Endothelial cell of umbilical vein (primary cell): ENCODE data around the gene MRPS34. TPM values are rescaled to one million over a fixed set of nuclear protein-coding genes. Genes with fewer than 3 reads are reported as not detected.

Source experiments
- BruUV-seq: library from RNA; stranded (reverse); fragments of 400-500 nt; replicated peaks from 2 replicates; lab custom pipeline; 2021; lab: Mats Ljungman, UMichigan
- CTCF ChIA-PET: fragments of 300-600, 350-600 bp; sonication (Branson Sonifier 250); formaldehyde crosslinking; loops from one replicate; lab custom pipeline; 2021; ENCODE audit warnings: antibody characterized with exemption, inconsistent platforms; lab: Charles Lee
- POLR2A ChIA-PET: fragments of 300-600, 350-600 bp; sonication (Branson Sonifier 250); formaldehyde crosslinking; loops from one replicate; lab custom pipeline; 2021; ENCODE audit warnings: antibody characterized with exemption, inconsistent platforms; lab: Charles Lee
- DNase-seq: peaks from one replicate; pipeline ENCODE4 v3.0.0-alpha.2; 2011; ENCODE audit warnings: low read depth, low spot score
- FAIRE-seq: peaks from 2 replicates; lab custom pipeline; 2011; peaks lifted over from hg19 to GRCh38; lab: Jason Lieb, UNC
- H2AFZ ChIP-seq: 2 replicates; pipeline ENCODE4 v1.6.0; 2012; ENCODE audit warnings: low read depth, low read length, control low read depth, inconsistent platforms
- H3K27ac ChIP-seq: 2 replicates; pipeline ENCODE4 v1.5.1; 2011; ENCODE audit warnings: low read depth, mild to moderate bottlenecking, control low read depth, low read length, moderate library complexity; ENCODE audit not compliant: insufficient read depth
- H3K27me3 ChIP-seq, 2 experiments: 2 replicates each; pipeline versions ENCODE4 v1.6.0 to v1.6.1; 2011; ENCODE audit warnings: low read length in 2 of 2, mixed read lengths in 1 of 2; ENCODE audit not compliant: control insufficient read depth in 2 of 2, insufficient read depth in 2 of 2
- H3K36me3 ChIP-seq, 2 experiments: 2 replicates in 1 of 2; 3 replicates in 1 of 2; pipeline ENCODE4 v1.5.1; 2011; ENCODE audit warnings: low read length in 2 of 2, mild to moderate bottlenecking in 1 of 2, moderate library complexity in 1 of 2; ENCODE audit not compliant: control insufficient read depth in 2 of 2, insufficient read depth in 2 of 2; ENCODE audit errors: extremely low read depth in 1 of 2
- H3K4me1 ChIP-seq: 3 replicates; pipeline ENCODE4 v1.5.1; 2011; ENCODE audit warnings: mild to moderate bottlenecking, low read length; ENCODE audit not compliant: control insufficient read depth, insufficient read depth; ENCODE audit errors: extremely low read depth
- H3K4me2 ChIP-seq: 2 replicates; pipeline ENCODE4 v1.6.1; 2011; ENCODE audit warnings: low read length, control low read depth, mixed read lengths; ENCODE audit not compliant: insufficient read depth
- H3K4me3 ChIP-seq, 3 experiments: fragments of 200-600 bp in 1 of 3; sonication (generic), shearing (Covaris generic) in 1 of 3; replicated peaks in 1 of 3; 2 replicates each; pipeline ENCODE4 v1.5.1; 2011 to 2016; ENCODE audit warnings: control low read depth in 3 of 3, low read length in 3 of 3, mild to moderate bottlenecking in 2 of 3, inconsistent platforms in 1 of 3, low read depth in 1 of 3, moderate library complexity in 1 of 3; ENCODE audit not compliant: insufficient read depth in 1 of 3
- H3K79me2 ChIP-seq: 2 replicates; pipeline ENCODE4 v1.6.0; 2012; ENCODE audit warnings: low read length, inconsistent platforms; ENCODE audit not compliant: control insufficient read depth, insufficient read depth
- H3K9ac ChIP-seq: replicated peaks from 2 replicates; pipeline ENCODE3; 2011; ENCODE audit warnings: low read length, control low read depth; ENCODE audit not compliant: insufficient read depth; ENCODE audit errors: extremely low read depth
- H3K9me1 ChIP-seq: replicated peaks from 3 replicates; pipeline ENCODE4 v1.6.0; 2011; ENCODE audit warnings: mild to moderate bottlenecking, low read length; ENCODE audit not compliant: control insufficient read depth, insufficient read depth; ENCODE audit errors: extremely low read depth
- H3K9me3 ChIP-seq: replicated peaks from 2 replicates; pipeline ENCODE4 v1.5.1; 2012; ENCODE audit warnings: low read length, inconsistent platforms; ENCODE audit not compliant: control insufficient read depth, insufficient read depth
- H4K20me1 ChIP-seq: replicated peaks from 2 replicates; pipeline ENCODE3; 2011; ENCODE audit warnings: mild to moderate bottlenecking, low read length; ENCODE audit not compliant: control insufficient read depth, insufficient read depth; ENCODE audit errors: extremely low read depth
- CTCF ChIP-seq, 2 donors: IDR thresholded peaks; 1 replicate in 1 of 2; 2 replicates in 1 of 2; pipeline ENCODE4 v1.5.1; 2011; ENCODE audit warnings: low read length in 2 of 2, mild to moderate bottlenecking in 2 of 2, moderate library complexity in 2 of 2, control low read depth in 1 of 2, inconsistent platforms in 1 of 2, low read depth in 1 of 2; ENCODE audit not compliant: insufficient read depth in 1 of 2; ENCODE audit errors: extremely low read depth in 1 of 2
- EZH2 ChIP-seq: IDR thresholded peaks from 2 replicates; pipeline ENCODE4 v1.6.1; 2012; ENCODE audit warnings: borderline replicate concordance, low read depth, mild to moderate bottlenecking, moderate library complexity, low read length, inconsistent platforms; ENCODE audit not compliant: severe bottlenecking
- FOS ChIP-seq: IDR thresholded peaks from 2 replicates; pipeline ENCODE4 v1.6.1; 2011; ENCODE audit warnings: mild to moderate bottlenecking, low read length, moderate library complexity, borderline replicate concordance; ENCODE audit not compliant: insufficient read depth
- GATA2 ChIP-seq: IDR thresholded peaks from 2 replicates; pipeline ENCODE4 v1.7.0; 2011; ENCODE audit warnings: low read depth, mild to moderate bottlenecking, moderate library complexity, mixed read lengths, low read length; ENCODE audit not compliant: insufficient read length, insufficient read depth
- JUN ChIP-seq: IDR thresholded peaks from 2 replicates; pipeline ENCODE4 v1.6.1; 2011; ENCODE audit warnings: borderline replicate concordance, low read depth; ENCODE audit not compliant: insufficient read length, insufficient read depth
- MAX ChIP-seq: IDR thresholded peaks from 2 replicates; pipeline ENCODE4 v1.6.1; 2011; ENCODE audit not compliant: insufficient read depth, insufficient read length
- MYC ChIP-seq: IDR thresholded peaks from one replicate; pipeline ENCODE4 v1.6.1; 2011; ENCODE audit warnings: mild to moderate bottlenecking, low read depth, low read length
- POLR2A ChIP-seq: IDR thresholded peaks from 2 replicates; pipeline ENCODE4 v1.6.1; 2012; ENCODE audit warnings: low read depth, mild to moderate bottlenecking, control low read depth, low read length
- POLR2AphosphoS5 ChIP-seq: IDR thresholded peaks from 2 replicates; pipeline ENCODE4 v1.6.1; 2012; ENCODE audit warnings: low read depth, mild to moderate bottlenecking, control low read depth, low read length, moderate library complexity; ENCODE audit not compliant: insufficient read depth
- dilution Hi-C: fragments of 300-500 bp; cut with MboI; formaldehyde crosslinking; loops from one replicate; pipeline ENCODE4 v1.15.0; 2019; ENCODE audit warnings: low sequenced_read_pairs; ENCODE audit not compliant: extremely low pct_ligation_motif_present
- intact Hi-C: fragments of 100-400 bp; cut with micrococcal nuclease; formaldehyde crosslinking; loops from one replicate; pipeline ENCODE4 v1.10.0; 2022
- polyA plus RNA-seq, 4 experiments: library from polyadenylated mRNA; depleted of rRNA in 3 of 4; stranded (reverse) in 3 of 4; unstranded in 1 of 4; fragments of >200 nt; gene quantifications; 2 replicates each; pipeline versions ENCODE4 v1.2.1 to v1.2.3, GENCODE V29; 2011 to 2012; ENCODE audit warnings: missing spikeins in 1 of 4
- total RNA-seq: library from RNA; stranded (reverse); gene quantifications from 2 replicates; pipeline ENCODE4 v1.2.3, GENCODE V29; 2021

MRPS34 gene
- total and polyA plus RNA-seq, 2 donors (not counting 3 experiments of a cell fraction or from before 2014, with no cell fraction given) = 82.1 to 102 TPM

- POLR2A ChIA-PET = no interaction called here
Observed at GRCh38 chr16:1775846-1776671, 3.1 kb upstream of the MRPS34 start.

More at GRCh38 chr16:1775846-1776671, 3.1 kb upstream of the MRPS34 start:
- BruUV-seq = no TSS peak
- DNase-seq (no peak), FAIRE-seq (no peak)
- H3K36me3 ChIP-seq = peaks cover 0 to 44% of the 10 kb centered on the region in 2 experiments
- CTCF ChIA-PET = no interaction called here
- no peak overlapping the region for H2AFZ ChIP-seq
- intact Hi-C loops = no loop called here
- TF ChIP-seq MAX = no peak
- TF ChIP-seq FOS = no peak
- TF ChIP-seq POLR2A = no peak
- no peak for TF ChIP-seq EZH2
- no peak for TF ChIP-seq JUN
- TF ChIP-seq MYC = no peak
- no peak for TF ChIP-seq GATA2
- no peak for TF ChIP-seq POLR2AphosphoS5
- TF ChIP-seq CTCF (IDR thresholded peaks at IDR 0.05; ENCODE audit: extremely low read depth in 1 of 2, insufficient read depth in 1 of 2, low read depth in 1 of 2, low read length in 2 of 2) = no peak
- H3K9me3 ChIP-seq = no peaks in the 10 kb centered on the region
- no peak overlapping the region for H3K9ac ChIP-seq
- no peak overlapping the region for H3K4me3 ChIP-seq
- H3K4me1 ChIP-seq = peaks cover 14% of the 10 kb centered on the region
- no peak overlapping the region for H3K4me2 ChIP-seq
- dilution Hi-C loops = no loop called here
- H4K20me1 ChIP-seq = no peaks in the 10 kb centered on the region
- no peaks in the 10 kb centered on the region for H3K27me3 ChIP-seq
- H3K27ac ChIP-seq = no peak overlapping the region
- H3K9me1 ChIP-seq = no peaks in the 10 kb centered on the region
- peaks cover 17% of the 10 kb centered on the region for H3K79me2 ChIP-seq
